ENCODE measurements around the gene IQSEC3. TPM values are rescaled to one million over a fixed set of nuclear protein-coding genes. Genes with fewer than 3 reads are reported as not detected.
A peak's percentile ranks its signal among the peaks of the same experiment; 100 is the strongest.
"Not testable (repeated sequence)": the region's sequence is repeated elsewhere in the genome, so short reads cannot be mapped to it uniquely, and the experiment has no call there.

The IQSEC3 gene
- polyA plus RNA-seq, 2 donors = 0.13 to 0.14 TPM

DNA sequence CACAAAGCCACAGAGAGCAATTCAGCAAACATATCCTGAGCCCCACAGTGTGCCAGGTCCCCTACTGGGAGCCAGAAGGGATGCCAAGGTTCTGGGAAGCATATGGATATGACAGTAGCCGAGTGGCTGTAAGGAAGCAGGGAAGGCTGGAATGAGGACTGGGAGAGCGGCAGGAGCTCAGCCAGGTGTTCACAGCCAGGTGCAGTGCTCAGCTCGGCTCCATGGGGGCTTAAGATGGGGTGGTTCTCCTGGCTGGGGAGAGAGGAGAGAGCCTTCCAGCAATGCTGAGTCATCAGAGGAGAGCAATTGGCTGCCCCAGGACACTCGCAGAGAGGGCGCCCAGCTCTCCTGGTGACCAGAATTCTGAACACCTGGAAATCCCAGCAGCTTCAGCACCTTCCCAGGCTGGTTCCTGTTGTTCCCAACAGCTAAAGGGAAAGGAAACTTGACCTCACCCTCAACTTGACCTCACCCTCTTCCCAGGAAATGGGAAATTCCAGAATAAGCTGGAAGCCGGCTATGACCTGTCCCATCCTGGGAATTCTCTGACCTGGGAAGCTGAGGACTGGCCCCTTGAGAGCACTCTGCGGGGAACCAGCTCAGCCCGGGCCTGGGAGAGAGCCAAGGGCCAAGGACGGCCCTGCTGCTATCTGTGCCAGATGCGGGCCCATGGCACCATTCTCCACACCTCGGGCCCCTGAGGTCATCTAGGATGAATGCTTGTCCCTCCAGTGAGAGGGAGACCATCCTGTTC, 112.7 kb downstream of the IQSEC3 start:
- H3K4me1 ChIP-seq (ENCODE audit: control insufficient read depth in 2 of 2, insufficient read depth in 2 of 2, low read length in 1 of 2) = peaks cover 2 to 19% of the 10 kb centered on the region in 2 donors
- no peak overlapping the region for H3K27ac ChIP-seq (ENCODE audit: low read depth in 2 of 2, low read length in 1 of 2)
- H3K27me3 ChIP-seq (ENCODE audit: control insufficient read depth in 1 of 2, insufficient read depth in 2 of 2, low read length in 2 of 2) = no peaks in the 10 kb centered on the region
- WGBS, 2 donors = 54 to 57% methylated on average over 11 of the region's 11 CpGs
- no peak overlapping the region for H3K4me3 ChIP-seq (ENCODE audit: low read depth in 1 of 2, low read length in 2 of 2)
- no peaks in the 10 kb centered on the region for H3K36me3 ChIP-seq (ENCODE audit: control insufficient read depth in 2 of 2, insufficient read depth in 2 of 2, low read length in 1 of 2)
- H3K9me3 ChIP-seq (ENCODE audit: control insufficient read depth in 2 of 2, insufficient read depth in 1 of 2, low read depth in 1 of 2, low read length in 1 of 2) = no peaks in the 10 kb centered on the region

DNA sequence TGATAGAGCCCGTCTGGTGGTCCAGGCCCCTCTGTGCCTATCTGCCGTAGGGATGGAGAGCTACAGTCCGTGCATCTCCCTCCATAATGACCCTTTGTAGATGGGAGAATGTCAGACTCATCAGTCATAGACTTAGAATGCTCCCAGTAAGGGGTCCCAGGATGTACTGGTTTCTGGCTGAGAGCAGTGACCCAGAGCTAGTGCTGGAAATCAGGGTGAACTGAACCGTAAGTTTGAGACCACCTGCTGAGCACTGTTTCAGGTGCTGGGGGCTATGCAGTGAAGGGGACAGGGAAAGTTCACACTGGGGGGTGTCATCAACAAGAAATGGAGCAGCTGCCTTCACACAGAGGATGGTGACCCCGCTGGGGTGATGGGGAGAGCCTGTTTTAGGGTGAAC, 113.3 kb downstream of the IQSEC3 start:
- no peak overlapping the region for H3K27ac ChIP-seq (ENCODE audit: low read depth in 2 of 2, low read length in 1 of 2)
- peaks cover 2 to 19% of the 10 kb centered on the region in 2 donors for H3K4me1 ChIP-seq (ENCODE audit: control insufficient read depth in 2 of 2, insufficient read depth in 2 of 2, low read length in 1 of 2)
- no peaks in the 10 kb centered on the region for H3K9me3 ChIP-seq (ENCODE audit: control insufficient read depth in 2 of 2, insufficient read depth in 1 of 2, low read depth in 1 of 2, low read length in 1 of 2)
- no peak overlapping the region for H3K4me3 ChIP-seq (ENCODE audit: low read depth in 1 of 2, low read length in 2 of 2)
- WGBS, 2 donors = 80 to 83% methylated on average over 5 of the region's 5 CpGs
- H3K27me3 ChIP-seq (ENCODE audit: control insufficient read depth in 1 of 2, insufficient read depth in 2 of 2, low read length in 2 of 2) = no peaks in the 10 kb centered on the region
- no peaks in the 10 kb centered on the region for H3K36me3 ChIP-seq (ENCODE audit: control insufficient read depth in 2 of 2, insufficient read depth in 2 of 2, low read length in 1 of 2)

DNA sequence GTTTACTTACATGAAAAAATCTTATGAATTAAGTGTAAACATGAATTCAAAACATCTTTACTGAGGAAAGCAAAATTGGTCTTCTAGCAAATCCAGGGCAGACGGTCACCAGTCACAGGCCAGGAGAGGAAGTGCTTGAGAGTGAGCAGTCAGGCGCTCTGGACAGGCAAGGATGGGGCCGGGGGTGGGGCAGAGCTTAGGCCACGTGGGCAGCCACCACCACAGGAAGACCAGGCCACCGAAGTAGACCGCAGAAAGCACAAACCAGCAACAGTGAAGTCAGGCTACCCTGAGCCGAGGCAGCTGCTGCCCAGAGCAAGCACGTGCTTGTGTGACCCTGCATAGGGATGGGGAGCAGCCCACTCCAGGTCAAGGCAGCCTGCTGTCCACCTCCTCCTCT, 113.9 kb downstream of the IQSEC3 start:
- H3K36me3 ChIP-seq (ENCODE audit: control insufficient read depth in 2 of 2, insufficient read depth in 2 of 2, low read length in 1 of 2) = no peaks in the 10 kb centered on the region
- H3K9me3 ChIP-seq (ENCODE audit: control insufficient read depth in 2 of 2, insufficient read depth in 1 of 2, low read depth in 1 of 2, low read length in 1 of 2) = no peaks in the 10 kb centered on the region
- no peak overlapping the region for H3K4me3 ChIP-seq (ENCODE audit: low read depth in 1 of 2, low read length in 2 of 2)
- WGBS, 2 donors = 58 to 64% methylated on average over 8 of the region's 8 CpGs
- no peaks in the 10 kb centered on the region for H3K27me3 ChIP-seq (ENCODE audit: control insufficient read depth in 1 of 2, insufficient read depth in 2 of 2, low read length in 2 of 2)
- peaks cover 2 to 19% of the 10 kb centered on the region in 2 donors for H3K4me1 ChIP-seq (ENCODE audit: control insufficient read depth in 2 of 2, insufficient read depth in 2 of 2, low read length in 1 of 2)
- no peak overlapping the region for H3K27ac ChIP-seq (ENCODE audit: low read depth in 2 of 2, low read length in 1 of 2)

DNA sequence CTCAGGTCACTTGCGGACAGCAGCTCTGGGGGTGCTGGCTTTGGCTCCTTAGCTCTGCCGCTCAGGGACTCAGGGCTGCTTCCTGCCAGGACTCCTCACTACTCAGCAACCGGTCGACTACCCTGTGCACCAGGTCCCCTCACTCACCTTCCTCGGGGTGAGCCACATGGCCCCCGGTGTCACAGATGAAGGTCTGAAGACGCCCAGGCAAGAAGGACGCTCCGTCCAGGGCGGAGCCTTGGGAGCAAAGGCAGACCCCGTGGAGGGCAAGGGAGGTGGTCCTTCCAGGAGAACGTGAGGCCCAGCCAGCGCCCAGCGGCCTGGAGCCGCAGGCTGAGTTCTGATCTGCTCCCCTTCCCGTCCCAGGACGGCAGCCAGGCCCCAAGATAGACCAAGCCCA, 115.4 kb downstream of the IQSEC3 start:
- WGBS, 2 donors = 84% methylated on average over 17 of the region's 17 CpGs

GRCh38 chr12:182381-182892, 115.9 kb downstream of the IQSEC3 start:
- Histone ChIP-seq H3K36me3 (ENCODE audit: control insufficient read depth in 2 of 2, insufficient read depth in 2 of 2, low read length in 1 of 2) (no peaks in the 10 kb centered on the region), H3K27me3 (ENCODE audit: control insufficient read depth in 1 of 2, insufficient read depth in 2 of 2, low read length in 2 of 2) (no peaks in the 10 kb centered on the region), H3K4me1 (ENCODE audit: control insufficient read depth in 2 of 2, insufficient read depth in 2 of 2, low read length in 1 of 2) (peaks cover 0 to 12% of the 10 kb centered on the region in 2 donors), H3K27ac (ENCODE audit: low read depth in 2 of 2, low read length in 1 of 2) (no peak overlapping the region), H3K4me3 (ENCODE audit: low read depth in 1 of 2, low read length in 2 of 2) (no peak overlapping the region), H3K9me3 (ENCODE audit: control insufficient read depth in 2 of 2, insufficient read depth in 1 of 2, low read depth in 1 of 2, low read length in 1 of 2) (no peaks in the 10 kb centered on the region)
- WGBS, 2 donors = 56% methylated on average over 8 to 10 of the region's 10 CpGs

More for the DNA sequence above, 115.4 kb downstream of the IQSEC3 start:
- Histone ChIP-seq H3K36me3 (ENCODE audit: control insufficient read depth in 2 of 2, insufficient read depth in 2 of 2, low read length in 1 of 2) (no peaks in the 10 kb centered on the region), H3K9me3 (ENCODE audit: control insufficient read depth in 2 of 2, insufficient read depth in 1 of 2, low read depth in 1 of 2, low read length in 1 of 2) (no peaks in the 10 kb centered on the region), H3K4me3 (ENCODE audit: low read depth in 1 of 2, low read length in 2 of 2) (no peak overlapping the region), H3K4me1 (ENCODE audit: control insufficient read depth in 2 of 2, insufficient read depth in 2 of 2, low read length in 1 of 2) (peaks cover 0 to 12% of the 10 kb centered on the region in 2 donors), H3K27ac (ENCODE audit: low read depth in 2 of 2, low read length in 1 of 2) (no peak overlapping the region), H3K27me3 (ENCODE audit: control insufficient read depth in 1 of 2, insufficient read depth in 2 of 2, low read length in 2 of 2) (no peaks in the 10 kb centered on the region)

GRCh38 chr12:184811-185575, 118.4 kb downstream of the IQSEC3 start:
- 70 to 75% methylated on average over 13 of the region's 13 CpGs for whole genome bisulfite sequencing, 2 donors
- H3K4me1 ChIP-seq (ENCODE audit: control insufficient read depth in 2 of 2, insufficient read depth in 2 of 2, low read length in 1 of 2) = peaks cover 2 to 5% of the 10 kb centered on the region in 2 donors
- no peak overlapping the region for H3K27ac ChIP-seq (ENCODE audit: low read depth in 2 of 2, low read length in 1 of 2)
- H3K36me3 ChIP-seq (ENCODE audit: control insufficient read depth in 2 of 2, insufficient read depth in 2 of 2, low read length in 1 of 2) = no peaks in the 10 kb centered on the region
- H3K4me3 ChIP-seq (ENCODE audit: low read depth in 1 of 2, low read length in 2 of 2) = no peak overlapping the region
- no peaks in the 10 kb centered on the region for H3K9me3 ChIP-seq (ENCODE audit: control insufficient read depth in 2 of 2, insufficient read depth in 1 of 2, low read depth in 1 of 2, low read length in 1 of 2)
- no peaks in the 10 kb centered on the region for H3K27me3 ChIP-seq (ENCODE audit: control insufficient read depth in 1 of 2, insufficient read depth in 2 of 2, low read length in 2 of 2)

DNA sequence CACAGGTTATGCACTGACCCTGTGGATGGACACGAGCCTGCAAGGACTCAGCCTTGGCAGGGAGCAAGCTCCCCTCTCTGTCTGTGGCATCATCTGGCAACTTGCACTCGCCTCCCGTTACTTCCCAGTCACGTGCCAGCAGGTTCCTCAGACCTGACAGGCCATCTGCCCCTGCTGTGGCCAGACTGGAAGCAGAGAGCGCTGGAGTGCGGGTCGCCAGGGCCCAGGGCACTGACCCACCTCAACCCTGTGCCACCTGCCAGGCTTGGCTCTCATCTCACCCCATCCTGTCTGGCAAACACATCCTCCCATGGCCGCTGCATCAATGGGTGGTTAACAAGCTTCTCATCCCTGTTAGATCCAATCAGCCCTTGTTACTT, 119.0 kb downstream of the IQSEC3 start:
- H3K27me3 ChIP-seq (ENCODE audit: control insufficient read depth in 1 of 2, insufficient read depth in 2 of 2, low read length in 2 of 2) = no peaks in the 10 kb centered on the region
- H3K4me3 ChIP-seq (ENCODE audit: low read depth in 1 of 2, low read length in 2 of 2) = no peak overlapping the region

GRCh38 chr12:186006-186625, 119.5 kb downstream of the IQSEC3 start:
- WGBS, 2 donors = 83 to 89% methylated on average over 11 of the region's 11 CpGs
- Histone ChIP-seq H3K4me1 (ENCODE audit: control insufficient read depth in 2 of 2, insufficient read depth in 2 of 2, low read length in 1 of 2) (peaks cover 2 to 3% of the 10 kb centered on the region in 2 donors), H3K27ac (ENCODE audit: low read depth in 2 of 2, low read length in 1 of 2) (no peak overlapping the region), H3K9me3 (ENCODE audit: control insufficient read depth in 2 of 2, insufficient read depth in 1 of 2, low read depth in 1 of 2, low read length in 1 of 2) (no peaks in the 10 kb centered on the region), H3K27me3 (ENCODE audit: control insufficient read depth in 1 of 2, insufficient read depth in 2 of 2, low read length in 2 of 2) (no peaks in the 10 kb centered on the region), H3K4me3 (ENCODE audit: low read depth in 1 of 2, low read length in 2 of 2) (no peak overlapping the region), H3K36me3 (ENCODE audit: control insufficient read depth in 2 of 2, insufficient read depth in 2 of 2, low read length in 1 of 2) (no peaks in the 10 kb centered on the region)

More for the DNA sequence above, 119.0 kb downstream of the IQSEC3 start:
- Histone ChIP-seq H3K36me3 (ENCODE audit: control insufficient read depth in 2 of 2, insufficient read depth in 2 of 2, low read length in 1 of 2) (no peaks in the 10 kb centered on the region), H3K27ac (ENCODE audit: low read depth in 2 of 2, low read length in 1 of 2) (no peak overlapping the region), H3K4me1 (ENCODE audit: control insufficient read depth in 2 of 2, insufficient read depth in 2 of 2, low read length in 1 of 2) (peaks cover 2 to 4% of the 10 kb centered on the region in 2 donors), H3K9me3 (ENCODE audit: control insufficient read depth in 2 of 2, insufficient read depth in 1 of 2, low read depth in 1 of 2, low read length in 1 of 2) (no peaks in the 10 kb centered on the region)
- 73% methylated on average over 8 of the region's 8 CpGs for WGBS, 2 donors

DNA sequence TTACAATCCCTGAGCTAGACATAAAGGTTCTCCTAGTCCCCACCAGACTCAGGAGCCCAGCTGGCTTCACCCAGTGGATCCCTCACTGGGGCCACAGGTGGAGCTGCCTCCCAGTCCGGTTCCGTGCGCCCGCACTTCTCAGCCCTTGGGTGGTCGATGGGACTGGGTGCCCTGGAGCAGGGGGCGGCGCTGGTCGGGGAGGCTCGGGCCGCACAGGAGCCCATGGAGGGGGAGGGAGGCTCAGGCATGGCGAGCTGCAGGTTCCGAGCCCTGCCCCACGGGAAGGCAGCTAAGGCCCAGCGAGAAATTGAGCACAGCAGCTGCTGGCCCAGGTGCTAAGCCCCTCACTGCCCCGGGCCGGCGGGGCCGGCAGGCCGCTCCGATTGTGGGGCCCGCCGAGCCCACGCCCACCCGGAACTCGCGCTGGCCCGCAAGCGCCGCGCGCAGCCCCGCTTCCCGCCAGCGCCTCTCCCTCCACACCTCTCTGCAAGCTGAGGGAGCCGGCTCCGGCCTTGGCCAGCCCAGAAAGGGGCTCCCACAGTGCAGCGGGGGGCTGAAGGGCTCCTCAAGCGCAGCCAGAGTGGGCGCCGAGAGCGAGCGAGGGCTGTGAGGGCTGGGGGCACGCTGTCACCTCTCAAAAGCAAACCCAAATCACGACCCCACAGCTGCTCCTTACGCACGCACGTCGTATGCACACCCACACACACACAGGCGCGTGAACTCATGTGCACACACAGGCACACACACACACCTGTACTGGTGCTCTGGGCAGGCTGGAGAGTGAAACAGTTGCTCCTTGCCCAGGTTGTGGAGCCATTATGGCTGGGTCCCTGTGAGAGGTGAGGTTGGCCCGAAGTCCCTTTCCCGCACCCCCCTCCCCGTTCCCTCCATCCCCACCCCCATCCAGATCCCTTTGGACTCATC, 121.7 kb downstream of the IQSEC3 start:
- WGBS, 2 donors = 42 to 79% methylated on average over 43 to 53 of the region's 53 CpGs

More for the DNA sequence above, 121.7 kb downstream of the IQSEC3 start:
- H3K4me3 ChIP-seq (ENCODE audit: low read depth in 1 of 2, low read length in 2 of 2) = peak overlapping the region; percentile 39 to 44
- H3K27me3 ChIP-seq (ENCODE audit: control insufficient read depth in 1 of 2, insufficient read depth in 2 of 2, low read length in 2 of 2); H3K9me3 ChIP-seq (ENCODE audit: control insufficient read depth in 2 of 2, insufficient read depth in 1 of 2, low read depth in 1 of 2, low read length in 1 of 2); H3K36me3 ChIP-seq (ENCODE audit: control insufficient read depth in 2 of 2, insufficient read depth in 2 of 2, low read length in 1 of 2); H3K27ac ChIP-seq (ENCODE audit: low read depth in 2 of 2, low read length in 1 of 2); H3K4me1 ChIP-seq (ENCODE audit: control insufficient read depth in 2 of 2, insufficient read depth in 2 of 2, low read length in 1 of 2): not testable (repeated sequence)

Data from esophagus (tissue), 2 donors.